GM21576 (cell line): ENCODE data around the gene RBM46.
"Not testable (repeated sequence)": the region's sequence is repeated elsewhere in the genome, so short reads cannot be mapped to it uniquely, and the experiment has no call there.

Source experiments
- ATAC-seq: cut with Tn5 transposase; IDR thresholded peaks from one replicate; pipeline ENCODE4 v1.9.1; 2021; ENCODE audit warnings: mild to moderate bottlenecking, moderate library complexity; ENCODE audit not compliant: unreplicated experiment

RBM46 gene

GRCh38 chr4:154836030-154836429 lies 55.0 kb downstream of the RBM46 start:
- no peak for ATAC-seq

GRCh38 chr4:154836513-154836912 lies 55.4 kb downstream of the RBM46 start:
- no peak for ATAC-seq

GRCh38 chr4:154838155-154838554 lies 57.1 kb downstream of the RBM46 start:
- ATAC-seq = no peak

- ATAC-seq = no peak
Measured at GRCh38 chr4:154838694-154839093, 57.6 kb downstream of the RBM46 start.

GRCh38 chr4:154854362-154854761 lies 73.3 kb downstream of the RBM46 start:
- ATAC-seq = no peak

- no peak for ATAC-seq
Measured at GRCh38 chr4:154858166-154858565, 77.1 kb downstream of the RBM46 start.

- ATAC-seq = no peak
Measured at GRCh38 chr4:154868414-154869194, 87.5 kb downstream of the RBM46 start.

- ATAC-seq = no peak
Measured at GRCh38 chr4:154869301-154869700, 88.2 kb downstream of the RBM46 start.

- no peak for ATAC-seq
Measured at GRCh38 chr4:154872198-154872597, 91.1 kb downstream of the RBM46 start.

- not testable (repeated sequence) for ATAC-seq
Measured at GRCh38 chr4:154874049-154874448, 93.0 kb downstream of the RBM46 start.

- no peak for ATAC-seq
Measured at GRCh38 chr4:154877110-154877760, 96.2 kb downstream of the RBM46 start.
